NCI-H748 treated with DMSO at 0.1 percent for 48 hours (cell line): ENCODE results near the gene C4orf51.
A peak's percentile ranks its signal among the peaks of the same experiment; 100 is the strongest.

Experiments used
- DNase-seq: peaks from one replicate; lab custom pipeline; 2025; lab: John Stamatoyannopoulos, UW

Gene C4orf51

DNA sequence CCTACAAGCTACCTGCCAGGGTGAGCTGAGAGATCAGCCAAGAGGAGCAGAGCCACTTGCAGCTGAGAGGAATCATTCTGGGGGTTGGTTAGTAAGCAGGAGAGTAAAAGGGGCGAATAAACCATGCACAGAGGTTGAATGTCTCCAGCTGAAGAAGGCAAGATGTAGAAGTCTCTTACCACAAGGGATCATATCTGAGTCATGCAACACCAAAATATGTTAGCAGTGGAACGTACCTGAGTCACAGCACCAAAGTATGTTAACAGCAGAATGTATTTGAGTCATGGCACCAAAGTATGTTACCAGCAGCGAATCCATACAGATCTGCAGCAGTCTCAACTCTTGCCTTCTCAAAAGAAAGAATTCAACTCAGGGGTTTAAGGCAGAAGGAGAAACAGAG, 29.9 kb downstream of the C4orf51 start:
- no peak for DNase-seq

DNA sequence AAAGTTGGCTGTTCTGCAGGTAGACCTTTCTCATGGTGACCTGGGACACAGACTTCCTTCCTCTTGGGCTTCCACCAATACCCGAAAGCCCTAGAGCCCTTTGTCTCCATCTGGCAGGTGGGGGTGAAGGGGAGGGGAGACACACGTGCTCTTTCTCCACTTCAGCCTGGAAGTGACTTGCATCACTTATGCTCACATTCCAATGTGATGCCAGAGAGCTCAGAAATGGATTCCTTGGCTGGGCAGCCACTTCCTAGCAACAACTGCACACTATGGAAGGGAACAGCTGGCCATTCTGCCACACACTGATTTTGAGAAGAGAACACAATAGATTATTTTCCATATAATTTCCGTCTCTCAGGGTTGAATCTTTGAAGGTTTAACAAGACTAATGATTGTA, 36.3 kb downstream of the C4orf51 start:
- DNase-seq, result no peak

DNA sequence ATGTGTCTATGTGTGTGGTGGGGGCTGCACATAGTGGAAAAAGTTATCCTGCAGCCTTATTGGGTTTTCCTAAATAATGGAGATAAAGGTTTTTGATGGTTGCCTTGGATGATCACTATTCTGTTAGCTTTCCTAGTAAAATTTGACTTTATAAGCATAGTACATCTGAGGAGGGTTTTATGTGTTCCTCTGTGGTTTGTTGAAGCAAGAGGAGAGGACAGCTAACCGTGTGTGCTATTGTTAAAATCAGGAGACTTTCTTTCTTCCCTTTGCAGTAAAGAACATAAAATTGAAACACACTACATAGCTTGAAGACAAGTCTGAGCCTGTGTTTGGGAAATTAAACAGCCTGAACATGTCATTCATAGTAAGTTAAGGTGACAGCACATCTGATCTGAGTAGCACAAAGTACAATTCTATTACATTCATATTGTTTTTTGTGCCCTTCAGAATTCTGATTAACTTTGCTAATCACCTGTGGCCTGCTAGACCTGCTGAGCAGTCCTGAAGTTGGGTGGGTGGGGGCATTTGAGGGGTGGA, 36.8 kb downstream of the C4orf51 start:
- DNase-seq, result no peak

DNA sequence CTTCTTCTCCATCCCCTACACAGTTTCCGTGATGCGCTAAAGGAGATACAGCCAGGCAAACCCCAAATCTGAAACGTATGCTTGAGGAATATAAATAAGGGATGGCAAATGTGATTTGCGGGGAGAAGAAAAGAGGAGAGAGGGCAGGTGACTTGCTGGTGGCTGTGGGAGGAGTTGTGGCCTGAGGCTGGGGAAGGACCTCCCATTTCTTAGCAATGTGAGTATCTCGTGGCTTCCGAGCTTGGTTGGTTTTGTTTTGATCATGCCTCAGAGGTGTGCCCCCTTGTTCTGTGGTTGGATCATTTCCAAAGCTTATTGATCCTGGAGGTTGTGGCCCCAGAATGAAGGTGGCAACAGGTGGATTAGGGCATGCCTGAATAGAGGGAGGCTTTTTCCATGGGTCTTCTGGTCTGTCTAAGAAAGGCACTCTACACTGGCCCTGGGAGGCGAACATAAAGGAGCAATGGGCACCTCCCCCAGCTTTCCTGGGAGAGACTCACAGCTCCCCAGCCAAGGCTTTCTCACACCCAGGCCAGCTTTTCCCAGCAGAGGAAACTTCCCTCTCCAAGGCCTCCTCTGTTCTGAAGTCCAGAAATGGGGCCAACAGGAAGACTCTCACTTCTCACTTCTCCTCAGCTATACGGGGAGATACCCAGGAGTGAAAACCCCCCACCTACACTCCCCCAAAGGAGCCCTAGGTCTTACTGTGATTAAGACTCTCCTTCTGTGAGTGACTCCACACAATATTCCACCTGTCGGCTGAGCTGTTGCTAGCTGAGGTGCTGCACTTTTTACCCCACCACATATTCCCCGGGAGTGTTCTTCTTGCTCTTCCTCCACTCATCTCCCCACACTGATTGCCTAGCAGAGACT, 40.0 kb downstream of the C4orf51 start:
- no peak for DNase-seq

DNA sequence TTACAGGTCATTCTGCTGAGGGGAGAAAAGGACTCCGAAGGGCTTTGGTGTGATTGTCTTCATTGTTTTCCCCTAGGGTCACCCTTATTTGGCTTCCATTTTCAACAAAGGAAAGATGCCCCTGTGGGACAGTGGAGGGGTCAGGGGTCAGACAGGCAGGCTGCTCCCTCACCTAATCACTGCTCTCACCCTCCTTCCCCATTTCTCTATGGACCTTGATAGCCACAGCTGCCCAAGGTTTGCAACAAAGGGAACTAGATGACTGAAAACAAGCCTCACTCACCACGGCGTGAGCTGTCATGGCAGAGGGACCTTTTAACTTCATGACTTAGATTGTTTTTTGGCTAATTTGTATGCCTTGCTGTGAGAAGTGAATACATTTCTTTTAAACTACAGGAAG, 40.7 kb downstream of the C4orf51 start:
- DNase-seq, result no peak

DNA sequence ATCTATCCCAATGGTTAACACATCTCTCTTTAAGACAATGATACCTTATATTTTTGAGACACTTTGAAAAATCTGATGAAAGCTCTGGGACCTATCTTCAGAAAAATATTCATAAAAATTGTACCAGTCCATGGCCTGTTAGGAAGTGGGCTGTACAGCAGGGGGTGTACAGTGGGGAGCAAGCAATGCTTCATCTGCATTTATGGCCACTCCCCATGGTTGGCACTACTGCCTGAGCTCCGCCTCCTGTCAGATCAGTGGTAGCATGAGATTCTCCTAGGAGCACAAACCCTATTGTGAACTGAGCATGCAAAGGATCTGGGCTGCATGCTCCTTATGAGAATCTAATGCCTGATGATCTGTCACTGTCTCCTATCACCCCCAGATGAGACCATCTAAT, 42.6 kb downstream of the C4orf51 start:
- no peak for DNase-seq

DNA sequence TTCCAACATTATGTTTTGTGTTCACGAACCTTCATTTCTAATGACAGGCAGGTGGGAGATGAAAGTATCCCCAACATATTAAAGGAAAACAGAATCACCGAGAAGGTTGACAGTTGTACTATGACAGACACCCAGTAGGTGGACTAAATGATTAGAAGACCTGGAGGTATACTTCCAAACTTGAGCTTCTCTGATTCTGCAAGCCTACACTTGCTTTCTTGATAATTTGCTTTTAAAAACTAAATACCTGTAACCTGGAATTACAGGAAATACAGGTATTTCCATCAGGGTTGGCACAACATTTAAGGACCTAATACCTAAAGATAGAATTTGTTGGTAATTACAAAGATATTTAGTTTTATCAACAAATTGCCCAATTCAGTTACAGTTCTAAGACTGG, 43.4 kb downstream of the C4orf51 start:
- no peak for DNase-seq

DNA sequence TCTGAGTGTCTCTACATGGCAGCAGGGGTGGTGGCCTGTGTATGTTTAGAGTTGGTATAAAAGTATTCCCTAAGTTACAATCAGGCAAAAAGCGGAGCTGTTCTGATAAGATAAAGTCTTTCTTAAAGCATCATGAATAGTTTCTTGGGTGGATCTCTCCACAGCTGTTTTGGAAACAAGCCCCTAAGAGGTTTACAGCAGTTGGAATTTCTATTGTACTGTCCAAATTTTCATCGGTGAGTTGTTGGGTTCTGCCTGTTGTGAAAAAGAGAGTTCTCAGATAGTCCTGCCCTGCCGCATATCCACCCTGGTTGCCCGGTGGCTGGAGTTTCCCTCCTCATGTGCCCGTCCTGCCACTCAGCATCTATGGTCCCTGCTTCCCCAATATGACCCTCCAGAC, 50.1 kb downstream of the C4orf51 start:
- no peak for DNase-seq

DNA sequence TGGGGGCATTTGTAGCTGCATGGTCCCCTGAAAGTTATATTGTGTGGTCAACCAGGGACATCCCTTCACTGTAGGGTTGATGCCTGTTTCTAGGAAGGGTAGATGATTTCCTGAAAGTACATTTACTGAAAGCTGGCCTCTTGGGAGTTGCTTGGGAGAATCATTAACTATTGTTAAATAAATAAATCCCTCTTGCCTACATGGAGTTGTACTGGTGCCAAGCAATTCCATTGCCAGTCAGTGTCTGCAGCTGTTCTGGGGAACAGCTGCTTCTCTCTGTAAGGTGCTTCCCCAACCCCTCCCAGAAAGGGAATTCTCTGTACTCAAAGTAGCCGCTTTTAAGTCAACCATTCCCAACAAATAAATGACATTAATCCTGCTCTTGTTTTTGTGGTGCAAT, 51.1 kb downstream of the C4orf51 start:
- DNase-seq, result peak; percentile 19

DNA sequence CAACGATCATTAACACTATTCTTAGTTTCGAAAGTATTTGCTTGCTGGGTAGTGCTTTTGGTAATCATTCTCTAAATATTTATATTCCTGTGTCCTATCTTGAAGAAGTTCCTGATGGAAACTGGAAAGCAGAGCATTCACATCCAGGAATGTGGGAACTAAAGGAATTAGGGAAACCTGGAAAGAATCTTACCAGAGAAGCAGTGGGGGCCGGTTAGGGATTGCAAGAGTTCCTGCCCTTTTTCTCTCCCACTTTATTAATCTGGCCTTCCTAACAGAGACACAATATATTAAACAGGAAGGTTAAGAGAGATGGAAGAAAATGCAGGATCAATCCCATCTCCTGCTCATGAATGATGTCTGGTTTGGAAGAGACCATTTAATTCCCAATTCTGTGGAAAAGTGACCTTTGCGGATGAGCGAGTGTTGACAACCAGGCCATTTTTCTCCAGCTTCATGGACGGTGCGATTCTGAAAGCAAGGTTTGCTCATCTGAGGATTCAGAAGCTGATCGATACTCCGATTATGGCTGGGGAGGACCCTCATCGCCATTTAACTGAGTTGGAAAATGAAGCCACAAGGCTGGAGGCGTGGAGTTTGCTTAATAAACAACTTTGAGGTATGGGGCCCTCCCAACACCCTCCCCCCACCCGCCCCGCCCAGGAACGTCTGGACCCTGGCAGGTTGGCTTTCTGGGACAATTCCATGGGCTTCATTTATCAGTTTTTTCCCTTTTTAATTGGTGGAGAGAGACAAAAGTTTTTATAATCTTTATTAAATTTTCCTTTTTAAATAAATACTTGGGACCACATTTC, 52.3 kb downstream of the C4orf51 start:
- no peak for DNase-seq

DNA sequence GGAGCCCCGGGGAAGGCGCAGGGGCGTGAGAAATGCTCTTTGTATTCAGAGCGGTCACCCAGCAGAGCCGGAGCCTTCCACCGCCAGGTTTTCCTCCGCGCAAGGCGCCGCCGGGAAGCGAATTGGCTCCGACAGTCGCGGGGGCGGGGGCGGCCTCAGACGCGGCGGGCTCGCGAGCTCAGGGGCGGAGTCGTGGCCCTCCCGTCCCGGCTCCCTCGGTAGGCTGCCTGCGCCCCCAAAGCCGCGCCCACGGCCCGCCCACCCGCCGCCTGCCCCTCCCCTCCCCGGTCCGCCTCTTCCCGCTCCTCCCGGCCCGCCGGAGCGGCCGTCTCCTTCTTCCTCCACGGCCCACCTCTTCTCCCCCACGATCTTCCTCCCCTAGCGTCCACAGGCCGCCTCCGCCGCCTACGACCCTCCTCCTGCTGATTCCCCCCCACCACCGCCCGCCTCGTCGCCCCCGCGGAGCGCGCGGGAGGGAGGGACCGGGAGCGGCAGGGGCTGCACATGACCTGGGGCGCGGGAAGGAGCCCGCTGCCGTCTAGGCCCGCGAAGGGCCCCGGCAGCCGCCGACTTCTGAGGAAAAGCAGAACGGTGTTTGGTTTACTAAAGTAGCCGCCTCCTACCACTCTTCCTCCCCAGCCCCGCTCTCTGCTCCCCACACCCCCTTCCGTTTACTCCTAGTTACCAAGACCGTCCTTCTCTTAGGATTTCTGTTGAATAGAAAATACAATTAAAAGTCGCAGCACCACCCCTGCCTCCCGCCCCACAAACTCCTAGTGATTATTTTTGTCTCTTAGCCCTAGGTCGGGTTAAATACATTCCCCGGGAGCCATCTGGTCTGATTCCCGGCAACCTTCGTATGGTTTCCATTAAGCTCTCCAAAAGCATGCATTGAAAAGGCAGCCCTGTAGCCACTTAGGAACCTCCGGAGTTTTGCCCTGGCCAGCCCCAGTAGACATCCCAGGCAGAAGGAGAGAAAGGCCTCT, 53.2 kb downstream of the C4orf51 start:
- peak; percentile 60 for DNase-seq

DNA sequence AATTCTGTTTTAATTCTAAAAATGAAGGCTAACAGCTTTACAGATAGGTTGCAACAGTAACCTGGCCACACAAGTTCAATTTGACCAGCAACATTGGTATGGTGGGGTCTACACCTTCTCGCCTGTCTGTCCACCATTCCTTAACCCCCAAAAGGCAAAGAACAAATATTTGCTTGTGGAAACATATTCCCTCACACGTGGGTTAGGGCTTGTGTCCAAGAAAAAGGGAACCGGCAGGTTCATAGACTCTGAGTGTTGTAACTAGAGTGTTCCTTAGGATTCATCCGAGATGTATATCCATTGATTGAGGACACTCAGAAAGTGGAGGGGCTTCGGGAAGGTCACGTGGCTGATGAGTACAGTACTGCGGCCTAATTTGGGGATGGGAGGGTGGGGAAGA, 54.1 kb downstream of the C4orf51 start:
- DNase-seq, result no peak

DNA sequence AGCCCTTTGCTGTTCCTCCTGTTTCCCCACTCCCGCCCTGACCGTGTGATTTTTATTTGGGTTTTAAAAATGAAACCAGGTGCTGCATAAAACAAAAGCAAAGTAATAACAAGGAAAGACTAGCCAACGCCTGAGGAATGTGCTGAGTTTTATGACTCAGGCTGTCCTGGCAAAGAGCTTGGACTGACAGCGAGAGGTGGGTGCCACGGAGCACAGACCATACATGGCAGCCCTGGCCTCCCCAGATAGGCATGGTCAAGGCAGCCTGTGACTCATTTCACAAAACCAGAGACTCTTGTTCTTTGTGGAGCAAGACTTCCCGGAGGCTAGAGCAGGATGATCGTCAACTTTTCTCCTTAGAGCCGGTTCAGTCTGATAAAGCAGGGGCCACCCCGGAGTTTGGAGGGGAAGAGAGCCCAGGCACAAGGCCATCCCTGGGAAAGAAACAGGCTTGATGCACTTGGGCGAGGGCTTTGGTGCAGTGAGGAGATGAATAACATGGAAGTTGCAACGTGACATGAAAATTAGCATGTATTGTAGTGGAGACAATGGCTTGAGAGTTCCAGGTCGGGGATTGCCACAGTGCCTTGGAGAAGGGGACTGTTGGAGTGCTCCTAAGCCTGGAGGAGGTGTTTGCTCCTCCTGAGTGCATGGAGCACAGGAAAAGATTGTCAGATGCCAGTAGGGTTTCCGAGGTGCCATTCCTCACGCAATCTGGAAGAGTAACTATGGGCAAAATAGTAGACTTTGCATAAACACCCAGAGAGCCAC, 54.8 kb downstream of the C4orf51 start:
- DNase-seq, result no peak

DNA sequence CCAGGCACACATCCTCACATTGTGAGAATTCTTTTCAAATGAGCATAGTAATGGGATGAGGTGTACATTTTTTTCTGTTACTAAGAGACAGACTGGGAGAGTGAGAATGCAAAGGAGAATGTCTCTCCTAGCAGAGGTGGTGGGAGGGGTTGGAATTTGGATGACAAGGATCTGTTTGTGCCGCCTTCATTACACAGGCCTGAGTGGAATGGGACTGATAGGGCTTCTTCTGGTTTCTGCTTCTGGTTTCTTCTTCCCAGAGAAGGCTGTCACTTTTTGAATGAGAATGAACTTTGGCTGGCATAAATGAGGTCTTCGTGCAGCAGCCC, 55.4 kb downstream of the C4orf51 start:
- DNase-seq, result no peak

DNA sequence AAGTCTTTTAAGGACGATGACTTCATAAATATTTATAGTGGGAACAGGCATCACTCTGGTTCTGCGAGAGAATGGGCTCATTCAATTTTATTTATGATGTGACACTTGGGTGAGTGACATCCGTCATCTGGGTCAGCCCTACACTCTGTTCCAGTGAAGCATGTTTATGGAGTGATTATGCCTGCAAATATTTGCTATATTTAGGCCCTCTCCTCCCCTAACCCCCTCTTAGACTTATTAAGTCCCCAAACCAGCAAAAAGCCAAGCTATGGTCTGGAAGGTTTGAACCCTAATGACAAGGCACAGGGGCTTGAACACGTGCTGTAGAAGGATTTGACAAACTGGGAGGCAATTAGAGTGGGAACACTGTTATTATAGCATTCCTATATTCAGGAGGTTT, 55.9 kb downstream of the C4orf51 start:
- no peak for DNase-seq

DNA sequence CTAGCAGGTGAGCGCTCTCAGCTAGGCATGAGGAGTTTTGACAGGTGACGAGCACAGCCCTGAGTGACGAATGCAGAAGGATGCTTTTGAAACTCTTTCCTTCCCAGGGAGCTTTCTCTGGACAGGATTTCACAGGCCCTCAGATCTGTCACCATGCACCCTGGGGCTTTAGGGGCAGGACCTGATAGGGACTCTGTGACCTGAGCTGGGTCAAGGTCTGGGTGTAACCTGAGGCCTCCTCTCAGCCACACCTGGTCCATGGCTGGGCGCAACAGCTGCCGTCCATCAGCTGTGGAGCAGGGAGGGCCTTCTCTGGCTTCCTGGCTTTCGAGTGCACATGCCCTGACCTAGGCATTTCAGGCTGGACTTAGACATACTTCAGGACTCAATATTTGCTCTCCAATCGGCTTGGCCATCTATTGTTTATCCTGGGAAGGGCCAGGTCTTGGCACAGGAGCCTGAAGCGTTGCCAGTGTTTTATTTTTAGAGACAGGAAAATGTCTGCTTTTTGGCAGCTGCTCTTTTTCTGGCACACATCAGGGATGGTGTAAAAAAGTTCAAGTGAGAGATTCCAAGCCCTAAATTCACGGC, 56.4 kb downstream of the C4orf51 start:
- no peak for DNase-seq

DNA sequence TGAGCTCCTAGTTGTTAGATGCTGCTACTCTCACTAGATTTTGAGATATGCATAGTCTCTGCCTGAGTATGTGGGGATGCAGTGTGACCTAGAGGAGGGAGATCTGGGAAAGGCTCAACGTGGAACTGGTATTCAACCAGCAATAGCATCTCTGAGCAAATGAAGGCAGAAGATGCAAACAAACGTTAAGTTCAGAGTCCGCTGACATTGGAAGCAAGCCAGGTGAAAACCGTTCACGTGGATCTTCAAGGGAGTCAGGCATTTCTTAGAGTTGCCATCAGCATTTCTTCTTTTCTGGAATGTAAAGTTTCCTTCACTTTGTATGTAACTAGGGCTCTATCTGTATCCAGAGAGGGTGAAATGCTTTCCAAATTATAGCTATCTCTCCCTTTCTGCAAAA, 59.9 kb downstream of the C4orf51 start:
- no peak for DNase-seq

DNA sequence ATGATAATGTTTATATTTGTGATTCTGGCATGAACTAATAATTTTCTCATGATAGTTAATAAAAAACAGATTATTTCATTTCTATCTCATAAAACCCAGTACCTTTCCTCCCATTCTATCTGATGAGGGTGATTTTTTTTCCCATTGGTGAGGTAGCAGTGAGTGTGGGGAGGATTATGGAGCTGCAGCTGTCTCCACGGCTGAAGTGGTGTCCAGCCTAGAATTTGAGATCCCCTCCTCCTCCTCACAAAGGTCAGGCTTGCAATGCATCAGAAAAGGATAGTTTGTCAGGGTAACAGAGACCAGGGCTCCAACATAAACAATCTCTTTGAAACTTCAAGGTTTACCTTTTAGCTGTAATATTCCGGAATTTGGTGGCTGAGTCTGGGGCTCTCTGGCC, 60.9 kb downstream of the C4orf51 start:
- DNase-seq, result no peak

DNA sequence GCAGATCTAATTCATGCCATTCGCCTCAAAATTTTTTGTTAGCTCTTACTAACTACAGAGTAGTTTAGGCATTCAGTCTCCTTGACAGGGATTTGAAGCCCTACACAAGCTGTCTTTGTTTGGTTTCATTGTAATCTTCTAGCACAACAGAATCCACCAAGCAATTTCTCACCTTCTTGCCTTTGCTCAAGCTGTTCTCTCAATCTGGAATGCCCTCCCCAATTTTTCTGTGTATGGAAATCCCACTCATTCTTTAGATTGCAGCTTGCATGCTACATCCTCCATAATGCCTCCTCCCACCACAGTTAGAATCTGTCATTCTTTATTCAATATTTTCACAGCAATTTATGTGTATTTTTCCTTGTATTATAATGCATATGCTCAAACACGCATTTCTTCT, 63.7 kb downstream of the C4orf51 start:
- DNase-seq, result no peak

DNA sequence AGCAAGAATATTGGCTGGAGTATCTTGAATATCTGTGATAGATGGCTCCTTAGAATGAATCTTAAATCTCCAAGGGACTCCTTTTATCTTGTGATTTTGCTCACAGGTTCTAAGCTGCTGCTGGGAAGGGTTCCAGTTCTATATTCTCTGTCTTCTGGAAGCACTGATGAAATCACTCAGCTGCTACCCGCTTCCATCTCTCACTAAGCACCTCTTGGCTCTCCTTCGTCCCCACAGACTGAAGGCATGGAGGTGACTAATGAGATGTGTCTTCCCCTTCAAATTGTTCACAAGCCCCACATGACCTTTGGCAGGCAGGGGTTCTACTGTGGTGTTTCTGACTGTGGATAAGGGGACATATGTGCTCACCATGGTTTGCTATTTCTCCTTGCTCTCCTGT, 75.9 kb downstream of the C4orf51 start:
- no peak for DNase-seq

DNA sequence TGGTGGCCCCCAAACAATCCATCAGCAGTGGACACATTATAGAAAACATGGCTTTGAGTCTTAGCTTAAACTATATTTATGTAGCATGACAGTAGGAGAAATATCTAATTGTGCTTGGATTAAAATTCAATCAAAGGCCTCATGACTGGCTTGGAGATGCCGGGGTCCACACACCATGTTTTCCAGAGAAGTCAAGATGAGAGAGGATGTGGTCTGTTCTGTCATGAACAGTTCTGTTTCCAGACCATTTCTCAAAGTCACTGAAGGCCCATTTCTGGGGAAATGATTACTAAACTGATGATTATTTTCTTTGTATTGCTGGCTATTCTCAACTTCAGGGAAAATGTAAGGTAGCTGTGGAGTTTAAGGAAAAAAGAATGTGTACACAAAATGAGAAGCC, 76.3 kb downstream of the C4orf51 start:
- DNase-seq, result no peak
